Heart left ventricle (tissue), 16 donors: ENCODE results near the gene ASTL. TPM values are rescaled to one million over a fixed set of nuclear protein-coding genes. Genes with fewer than 3 reads are reported as not detected.
A peak's percentile ranks its signal among the peaks of the same experiment; 100 is the strongest.

Source experiments
- ATAC-seq, 4 donors: fragments of 200-7000 bp; cut with Tn5 transposase; one replicate each; pipeline ENCODE4 v1.9.1; 2020 to 2022; ENCODE audit warnings: moderate library complexity in 4 of 4, mild to moderate bottlenecking in 3 of 4, moderate number of reproducible peaks in 1 of 4
- DNase-seq, 5 donors: peaks; one replicate each; pipeline ENCODE4 v3.0.0-alpha.2; 2020
- H3K27ac ChIP-seq, 12 donors: fragments of 200-600 bp; sonication (generic) in 4 of 12; one replicate each; pipeline versions ENCODE4 v1.5.0 to v1.8.0; 2016 to 2022; ENCODE audit warnings: mild to moderate bottlenecking in 2 of 12
- H3K27me3 ChIP-seq, 9 donors: fragments of 200-600 bp; sonication (generic) in 2 of 9; one replicate each; pipeline versions ENCODE4 v1.5.1 to v1.8.0; 2016 to 2022; ENCODE audit warnings: mild to moderate bottlenecking in 3 of 9
- H3K36me3 ChIP-seq, 9 donors: fragments of 200-600 bp; sonication (generic) in 2 of 9; one replicate each; pipeline versions ENCODE4 v1.5.0 to v1.8.0; 2018 to 2022; ENCODE audit warnings: mild to moderate bottlenecking in 2 of 9
- H3K4me1 ChIP-seq, 12 donors: fragments of 200-600 bp; sonication (generic) in 4 of 12; one replicate each; pipeline versions ENCODE4 v1.5.0 to v1.8.0; 2016 to 2022; ENCODE audit warnings: mild to moderate bottlenecking in 3 of 12
- H3K4me3 ChIP-seq, 12 donors: fragments of 200-600 bp; sonication (generic) in 4 of 12; one replicate each; pipeline versions ENCODE4 v1.5.0 to v1.8.0; 2017 to 2022; ENCODE audit warnings: mild to moderate bottlenecking in 9 of 12, moderate library complexity in 4 of 12
- H3K9me3 ChIP-seq, 12 donors: fragments of 200-600 bp; sonication (generic) in 4 of 12; one replicate each; pipeline versions ENCODE4 v1.5.0 to v1.8.0; 2016 to 2022; ENCODE audit warnings: mild to moderate bottlenecking in 1 of 12
- CTCF ChIP-seq, 12 donors: fragments of 200-600 bp; sonication (generic) in 4 of 12; IDR thresholded peaks; one replicate each; pipeline versions ENCODE4 v1.5.0 to v1.8.0; 2018 to 2022; ENCODE audit warnings: antibody characterized with exemption in 12 of 12, mild to moderate bottlenecking in 5 of 12
- POLR2A ChIP-seq, 2 donors: fragments of 450-650 bp; IDR thresholded peaks; one replicate each; pipeline ENCODE4 v1.6.1; 2017; ENCODE audit warnings: antibody characterized with exemption in 2 of 2, mild to moderate bottlenecking in 2 of 2, moderate library complexity in 2 of 2
- WGBS, 4 donors: extraction: QIAGEN DNeasy Blood & Tissue Kit in 2 of 4; methylation state at CpG; one replicate each; pipeline versions ENCODE4 v1.1.5 to v1.1.7; 2013 to 2018; 5-methylcytosine and 5-hydroxymethylcytosine counted together
- intact Hi-C, 10 donors: fragments of 100-400 bp; cut with DNase I; formaldehyde crosslinking; loops; one replicate each; pipeline versions ENCODE4 v1.11.1 to v1.14.2; 2022
- polyA plus RNA-seq, 2 donors: library from polyadenylated mRNA; stranded (reverse); fragments of 200-250 nt; gene quantifications; one replicate each; pipeline ENCODE4 v1.2.3, GENCODE V29; 2013
- total RNA-seq, 9 donors: library from RNA; depleted of rRNA in 2 of 9; stranded (reverse); fragments of >200 nt in 2 of 9; fragmentation: NEBNext Ultra II Directional in 3 of 9; extraction: Animal tissue kit (Norgen Biotek cat#: 25700) in 3 of 9; gene quantifications; one replicate each; pipeline versions ENCODE4 v1.1.0 to v1.2.4, GENCODE V29; 2016 to 2023
- donor health status: ischemic (EF 13 %, LVEDD 7.1; RV severe dilation, severe dysfunction).
- donor health status: healthy with polysubstance abuse.
- donor health status: DM: no; HTN: yes; CAD: no.
- donor health status: DM: no; HTN: no; CAD: no.
- donor health status: ischemic (EF 25% LVEDD 6.9; RV normal size, moderate dysfunction).
- donor health status: ischemic (EF 25% LVEDD 5.7; RV mildly dilated, moderate dysfunction).
- donor health status: healthy.
- donor health status: DM: yes; HTN: yes; CAD: no.
- donor health status: ischemic (EF 35%, LVEDD 5.7; RV mildly dilated, moderate dysfunction).
- donor health status: nonischemic (EF 11% LVEDD 7.7; RV severe dilation, severe dysfunction).
- donor health status: DM: yes; HTN: yes; CAD: no.
- donor health status: PGD.
- donor health status: ischemic (EF 29% LVEDD 5.4; RV normal size, mild dysfunction).
- donor health status: nonischemic (EF 23%, LVEDD 6.1; RV moderate dilation, normal function).

ASTL gene
- total and polyA plus RNA-seq, 11 donors, result 0.14 TPM; not detected in 10

GRCh38 chr2:96147593-96148201 is 9.4 kb upstream of the ASTL start:
- Histone ChIP-seq H3K27ac (peak overlapping the region in 6 of 12 donors; percentile 16 to 90 (median 47)), H3K4me3 (no peak overlapping the region), H3K4me1 (peaks cover 0 to 58% (median 27%) of the 10 kb centered on the region in 12 donors), H3K36me3 (peaks cover 0 to 9% (median 0%) of the 10 kb centered on the region in 9 donors), H3K27me3 (peaks cover 0 to 7% (median 0%) of the 10 kb centered on the region in 9 donors), H3K9me3 (no peaks in the 10 kb centered on the region)
- intact Hi-C loops, result loop anchor here in 3 of 10 donors (5.0 to 10.0 kb wide), 4 partner anchors 60 to 367 kb away; partner anchors contain the start of genes CIAO1 (in 2 of the 3), TMEM127 (in 2 of the 3) and STARD7 (in 1 of the 3)
- TF ChIP-seq POLR2A (IDR thresholded peaks at IDR 0.05) (no peak), CTCF (IDR thresholded peaks at IDR 0.05) (no peak)
- WGBS, 4 donors, result 59 to 67% (median 65%) methylated on average over 8 to 9 of the region's 9 CpGs
- DNase-seq (peak in 1 of 5 donors; percentile 19), ATAC-seq (no peak)

GRCh38 chr2:96146881-96147592 is 8.7 kb upstream of the ASTL start:
- intact Hi-C loops, result loop anchor here in 3 of 10 donors (5.0 to 10.0 kb wide), 4 partner anchors 60 to 368 kb away; partner anchors contain the start of genes CIAO1 (in 2 of the 3), TMEM127 (in 2 of the 3) and STARD7 (in 1 of the 3)
- peak overlapping the region in 10 of 12 donors; percentile 4 to 90 (median 54) for H3K27ac ChIP-seq
- peak in 2 of 4 donors; percentile 1 to 6 for ATAC-seq

GRCh38 chr2:96146153-96146880 is 8.0 kb upstream of the ASTL start:
- 45 to 81% (median 57%) methylated on average over 15 to 20 of the region's 20 CpGs for WGBS, 4 donors
- intact Hi-C loops, result loop anchor here in 3 of 10 donors (5.0 to 10.0 kb wide), 4 partner anchors 61 to 368 kb away; partner anchors contain the start of genes CIAO1 (in 2 of the 3), TMEM127 (in 2 of the 3) and STARD7 (in 1 of the 3)
- Histone ChIP-seq H3K27me3 (peaks cover 0 to 7% (median 0%) of the 10 kb centered on the region in 9 donors), H3K4me3 (peak overlapping the region in 2 of 12 donors; percentile 61 to 69), H3K27ac (peak overlapping the region; percentile 4 to 90 (median 50)), H3K9me3 (no peaks in the 10 kb centered on the region), H3K4me1 (peaks cover 0 to 60% (median 27%) of the 10 kb centered on the region in 12 donors), H3K36me3 (peaks cover 0 to 9% (median 0%) of the 10 kb centered on the region in 9 donors)
- ATAC-seq (peak; percentile 9 to 40 (median 16)), DNase-seq (peak; percentile 58 to 84 (median 62))
- no peak for TF ChIP-seq CTCF (IDR thresholded peaks at IDR 0.05)
- no peak for TF ChIP-seq POLR2A (IDR thresholded peaks at IDR 0.05)

More at GRCh38 chr2:96146881-96147592, 8.7 kb upstream of the ASTL start:
- TF ChIP-seq CTCF (IDR thresholded peaks at IDR 0.05) (no peak), POLR2A (IDR thresholded peaks at IDR 0.05) (no peak)
- DNase-seq, result peak in 4 of 5 donors; percentile 23 to 65 (median 48)
- no peak overlapping the region for H3K4me3 ChIP-seq
- peaks cover 0 to 60% (median 27%) of the 10 kb centered on the region in 12 donors for H3K4me1 ChIP-seq
- 37 to 70% (median 65%) methylated on average over 4 to 9 of the region's 9 CpGs for WGBS, 4 donors
- no peaks in the 10 kb centered on the region for H3K9me3 ChIP-seq
- peaks cover 0 to 7% (median 0%) of the 10 kb centered on the region in 9 donors for H3K27me3 ChIP-seq
- peaks cover 0 to 9% (median 0%) of the 10 kb centered on the region in 9 donors for H3K36me3 ChIP-seq
